ENCODE measurements around the gene EGLN1.

DNA sequence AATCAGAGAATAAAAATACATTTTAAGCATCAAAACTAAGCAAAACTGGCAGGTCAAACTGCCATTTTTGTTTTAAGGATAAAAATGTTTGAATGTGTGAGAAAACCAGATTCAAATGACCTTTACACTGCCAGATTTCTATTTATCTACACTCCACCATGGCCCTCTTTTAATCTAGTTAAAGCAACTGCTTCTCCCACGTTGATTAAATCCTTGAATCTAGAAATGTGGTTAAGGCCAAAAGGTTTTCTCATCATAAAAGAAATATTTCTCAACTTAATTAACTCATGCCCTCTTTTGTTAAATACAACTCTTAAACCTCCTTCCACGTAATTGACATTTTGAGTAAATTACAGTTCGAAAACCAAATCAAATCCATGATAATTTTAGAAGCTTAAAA lies 15.0 kb downstream of the EGLN1 start:
- TF ChIP-seq, protein P1, sequence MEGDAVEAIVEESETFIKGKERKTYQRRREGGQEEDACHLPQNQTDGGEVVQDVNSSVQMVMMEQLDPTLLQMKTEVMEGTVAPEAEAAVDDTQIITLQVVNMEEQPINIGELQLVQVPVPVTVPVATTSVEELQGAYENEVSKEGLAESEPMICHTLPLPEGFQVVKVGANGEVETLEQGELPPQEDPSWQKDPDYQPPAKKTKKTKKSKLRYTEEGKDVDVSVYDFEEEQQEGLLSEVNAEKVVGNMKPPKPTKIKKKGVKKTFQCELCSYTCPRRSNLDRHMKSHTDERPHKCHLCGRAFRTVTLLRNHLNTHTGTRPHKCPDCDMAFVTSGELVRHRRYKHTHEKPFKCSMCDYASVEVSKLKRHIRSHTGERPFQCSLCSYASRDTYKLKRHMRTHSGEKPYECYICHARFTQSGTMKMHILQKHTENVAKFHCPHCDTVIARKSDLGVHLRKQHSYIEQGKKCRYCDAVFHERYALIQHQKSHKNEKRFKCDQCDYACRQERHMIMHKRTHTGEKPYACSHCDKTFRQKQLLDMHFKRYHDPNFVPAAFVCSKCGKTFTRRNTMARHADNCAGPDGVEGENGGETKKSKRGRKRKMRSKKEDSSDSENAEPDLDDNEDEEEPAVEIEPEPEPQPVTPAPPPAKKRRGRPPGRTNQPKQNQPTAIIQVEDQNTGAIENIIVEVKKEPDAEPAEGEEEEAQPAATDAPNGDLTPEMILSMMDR (IDR thresholded peaks at IDR 0.05; ENCODE audit: low read depth, low read length) = no peak
- TF ChIP-seq POLR2A (IDR thresholded peaks at IDR 0.05; ENCODE audit: extremely low read depth, insufficient read length) = no peak
- no peak for TF ChIP-seq MAX (IDR thresholded peaks at IDR 0.05; ENCODE audit: low read depth, low read length)
- no peak for TF ChIP-seq MYC (IDR thresholded peaks at IDR 0.05; ENCODE audit: low read depth, low read length)
